ENCODE data around the gene FUS.
"Not testable (repeated sequence)": the region's sequence is repeated elsewhere in the genome, so short reads cannot be mapped to it uniquely, and the experiment has no call there.

The FUS gene

GRCh38 chr16:31186930-31187807 lies 7.2 kb downstream of the FUS start:
- DNase-seq (ENCODE audit: low read depth) = no peak

GRCh38 chr16:31187808-31188189 lies 7.9 kb downstream of the FUS start:
- DNase-seq (ENCODE audit: low read depth) = no peak

- DNase-seq (ENCODE audit: low read depth) = no peak
These were observed 8.8 kb downstream of the FUS start for GRCh38 chr16:31188450-31189411.

DNA sequence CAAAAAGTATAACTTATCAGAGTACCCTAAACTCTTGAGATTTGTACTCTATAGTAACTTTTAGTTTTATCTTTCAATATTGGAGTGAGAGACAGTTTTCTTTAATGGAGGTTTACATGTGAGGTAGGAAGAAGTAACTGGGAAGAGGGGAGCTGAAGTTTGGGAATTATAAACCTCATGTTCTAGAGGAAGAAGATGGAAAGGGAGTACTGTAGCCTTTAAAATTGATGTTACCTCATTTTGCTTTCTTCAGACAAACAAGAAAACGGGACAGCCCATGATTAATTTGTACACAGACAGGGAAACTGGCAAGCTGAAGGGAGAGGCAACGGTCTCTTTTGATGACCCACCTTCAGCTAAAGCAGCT lies 9.5 kb downstream of the FUS start:
- no peak for DNase-seq (ENCODE audit: low read depth)

DNA sequence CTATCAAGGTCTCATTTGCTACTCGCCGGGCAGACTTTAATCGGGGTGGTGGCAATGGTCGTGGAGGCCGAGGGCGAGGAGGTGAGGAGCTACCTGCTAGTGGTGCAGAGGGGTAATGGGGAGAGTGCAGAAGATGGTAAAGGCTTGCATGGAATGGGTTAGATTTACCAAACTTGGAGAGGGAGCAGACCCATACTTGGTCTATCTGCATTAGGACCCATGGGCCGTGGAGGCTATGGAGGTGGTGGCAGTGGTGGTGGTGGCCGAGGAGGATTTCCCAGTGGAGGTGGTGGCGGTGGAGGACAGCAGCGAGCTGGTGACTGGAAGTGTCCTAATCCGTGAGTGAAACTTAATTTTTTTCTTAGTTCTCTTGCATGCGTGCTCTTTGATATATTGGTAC lies 10.1 kb downstream of the FUS start:
- no peak for DNase-seq (ENCODE audit: low read depth)

DNA sequence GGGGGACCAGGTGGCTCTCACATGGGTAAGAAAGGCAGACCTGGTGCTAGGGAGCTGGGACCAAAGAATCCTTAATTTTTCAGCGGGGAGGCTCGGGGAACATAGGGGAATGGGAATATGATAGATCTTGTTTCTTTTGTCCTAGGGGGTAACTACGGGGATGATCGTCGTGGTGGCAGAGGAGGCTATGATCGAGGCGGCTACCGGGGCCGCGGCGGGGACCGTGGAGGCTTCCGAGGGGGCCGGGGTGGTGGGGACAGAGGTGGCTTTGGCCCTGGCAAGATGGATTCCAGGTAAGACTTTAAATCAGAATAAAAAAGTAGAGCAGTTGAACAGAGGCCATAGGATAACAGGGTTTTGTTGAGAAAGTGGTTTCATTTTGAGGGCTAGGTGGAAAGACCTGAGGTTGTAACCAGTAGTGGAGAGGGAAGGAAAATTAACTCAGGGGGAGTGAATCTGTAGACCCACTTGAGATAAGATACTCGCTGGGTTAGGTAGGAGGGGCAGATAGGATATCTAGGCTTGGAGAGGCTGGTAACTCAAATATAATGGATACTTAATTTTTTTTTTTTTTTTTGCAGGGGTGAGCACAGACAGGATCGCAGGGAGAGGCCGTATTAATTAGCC lies 11.0 kb downstream of the FUS start:
- no peak for DNase-seq (ENCODE audit: low read depth)

- DNase-seq (ENCODE audit: low read depth) = no peak
These were observed 11.9 kb downstream of the FUS start for GRCh38 chr16:31191697-31192428.

DNA sequence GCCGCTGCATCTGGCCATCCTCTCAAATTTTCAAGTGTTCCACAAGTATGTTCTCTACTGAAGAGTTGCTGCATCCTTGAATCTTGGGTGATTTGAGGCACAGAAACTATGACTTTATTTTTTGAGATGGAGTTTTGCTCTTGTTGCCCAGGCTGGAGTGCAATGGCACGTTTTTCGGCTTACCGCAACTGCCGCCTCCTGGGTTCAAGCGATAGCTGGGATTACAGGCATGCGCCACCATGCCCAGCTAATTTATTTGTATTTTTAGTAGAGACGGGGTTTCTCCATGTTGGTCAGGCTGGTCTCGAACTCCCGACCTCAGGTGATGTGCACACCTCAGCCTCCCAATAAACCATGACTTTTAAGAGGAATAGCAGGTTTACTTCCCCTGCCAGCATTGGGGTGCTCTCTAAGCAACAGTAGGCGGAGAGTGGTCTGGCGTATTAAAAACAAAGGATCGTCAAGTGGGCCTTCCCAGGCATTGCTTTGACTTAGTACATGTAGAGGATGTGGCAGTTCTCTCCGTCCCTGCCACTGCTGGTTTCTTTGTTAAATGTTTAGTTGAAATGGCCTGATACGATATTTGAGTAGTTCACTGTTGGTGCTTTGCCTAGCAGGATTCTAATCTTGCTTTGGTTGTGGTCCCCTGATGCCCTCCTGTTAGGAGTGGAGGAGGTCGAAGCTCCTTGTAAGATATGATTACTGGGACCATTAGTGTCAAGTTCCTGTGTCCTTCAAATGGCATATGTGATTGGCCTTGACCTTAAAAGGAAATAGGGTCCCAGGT lies 13.1 kb downstream of the FUS start:
- no peak for DNase-seq (ENCODE audit: low read depth)

DNA sequence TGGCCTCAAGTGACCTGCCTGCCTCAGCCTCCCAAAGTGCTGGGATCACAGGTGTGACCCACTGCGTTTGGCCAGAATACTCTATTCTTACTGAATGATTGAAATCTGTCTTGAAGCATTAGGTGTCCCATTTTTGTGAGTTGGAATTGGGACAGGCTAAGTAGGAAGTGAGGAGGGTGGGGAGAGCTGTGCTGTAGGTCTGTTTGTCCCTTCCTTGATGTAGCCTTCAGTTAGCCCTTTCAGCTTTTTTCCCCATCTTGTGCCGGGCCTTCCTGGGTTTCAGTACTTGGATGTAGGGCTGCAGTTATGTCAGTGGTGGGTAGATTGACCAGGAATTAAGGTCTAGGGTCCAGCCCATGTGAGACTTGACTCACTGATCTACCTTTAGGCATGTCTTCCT lies 13.9 kb downstream of the FUS start:
- DNase-seq (ENCODE audit: low read depth) = no peak

GRCh38 chr16:31194898-31195297 lies 15.0 kb downstream of the FUS start:
- no peak for DNase-seq (ENCODE audit: low read depth)

DNA sequence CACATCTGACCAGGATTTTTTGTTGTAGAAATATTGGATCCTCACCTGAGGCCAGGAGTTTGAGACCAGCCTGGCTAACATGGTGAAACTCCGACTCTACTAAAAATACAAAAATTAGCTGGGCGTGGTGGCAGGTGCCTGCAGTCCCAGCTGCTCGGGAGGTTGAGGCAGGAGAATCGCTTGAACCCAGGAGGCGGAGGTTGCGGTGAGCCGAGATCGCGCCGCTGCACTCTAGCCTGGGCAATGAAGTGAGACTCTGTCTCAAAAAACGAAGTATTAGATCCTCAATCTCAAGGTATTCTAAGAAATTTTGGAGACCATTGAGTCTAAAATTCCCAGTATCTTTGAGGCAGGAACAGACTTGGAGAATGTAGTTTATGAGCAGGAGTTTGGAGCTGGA lies 15.9 kb downstream of the FUS start:
- not testable (repeated sequence) for DNase-seq (ENCODE audit: low read depth)

DNA sequence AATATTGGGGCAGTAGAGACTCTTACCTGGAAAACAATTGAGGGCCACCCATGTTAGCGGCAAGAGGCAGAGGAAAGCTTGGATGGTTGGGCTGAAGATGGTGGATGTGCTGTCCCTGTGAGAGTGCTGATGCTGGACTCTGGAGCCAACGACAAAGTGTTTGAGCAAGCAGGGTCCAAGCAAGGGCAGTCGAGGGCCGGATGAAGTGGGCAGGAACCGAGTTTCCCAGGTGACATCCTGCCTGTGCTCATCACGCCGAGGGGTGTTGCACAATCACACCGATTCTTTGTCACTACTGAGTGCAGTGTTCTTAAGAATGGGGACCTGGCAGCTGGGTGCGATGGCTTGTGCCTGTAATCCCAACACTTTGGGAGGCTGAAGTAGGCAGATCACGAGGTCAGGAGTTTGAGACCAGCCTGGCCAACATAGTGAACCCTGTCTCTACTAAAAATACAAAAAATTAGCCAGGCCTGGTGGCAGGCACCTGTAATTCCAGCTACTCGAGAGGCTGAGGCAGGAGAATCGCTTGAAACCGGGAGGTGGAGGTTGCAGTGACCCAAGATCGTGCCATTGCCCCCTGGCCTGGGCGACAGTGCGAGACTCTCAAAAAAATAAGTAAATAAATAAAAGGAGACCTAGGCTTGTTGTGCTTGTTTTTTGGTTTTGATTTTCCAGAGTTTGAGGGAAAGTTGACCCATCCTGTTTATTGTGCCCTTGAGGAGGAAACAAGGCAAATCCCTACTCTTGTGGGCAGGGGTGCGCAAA lies 16.6 kb downstream of the FUS start:
- no peak for DNase-seq (ENCODE audit: low read depth)

DNA sequence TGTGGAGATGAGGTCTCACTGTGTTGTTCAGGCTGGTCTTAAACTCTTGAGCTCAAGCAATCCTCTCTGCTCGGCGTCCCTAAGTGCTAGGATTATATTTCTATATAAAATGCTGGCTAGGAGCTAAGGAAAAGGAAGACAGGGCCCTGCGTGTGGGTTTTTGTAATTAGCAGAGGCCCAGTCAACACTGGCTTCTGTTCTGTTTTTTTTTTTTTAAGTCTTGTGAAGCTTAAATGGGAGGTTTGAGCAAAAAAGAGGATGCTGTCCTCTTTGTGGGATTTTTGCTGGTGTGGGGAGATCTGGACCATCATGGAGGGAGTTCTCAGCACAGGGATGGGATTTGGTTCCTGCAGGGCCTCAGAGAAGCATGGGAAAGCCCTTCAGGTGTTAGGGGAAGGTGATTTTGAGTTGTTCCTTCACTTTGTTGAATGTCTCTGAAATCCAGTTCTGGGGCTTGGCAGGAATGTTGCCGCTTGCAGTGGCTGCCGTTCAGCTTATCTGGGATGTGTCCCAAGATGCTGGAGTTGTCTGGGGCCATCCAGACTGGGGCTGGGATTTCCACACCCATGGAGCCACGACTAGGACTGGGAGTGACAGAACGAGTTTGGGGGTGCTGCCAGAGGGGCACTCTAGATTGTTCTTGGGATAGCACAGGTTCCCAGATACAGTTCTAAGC lies 18.4 kb downstream of the FUS start:
- no peak for DNase-seq (ENCODE audit: low read depth)

DNA sequence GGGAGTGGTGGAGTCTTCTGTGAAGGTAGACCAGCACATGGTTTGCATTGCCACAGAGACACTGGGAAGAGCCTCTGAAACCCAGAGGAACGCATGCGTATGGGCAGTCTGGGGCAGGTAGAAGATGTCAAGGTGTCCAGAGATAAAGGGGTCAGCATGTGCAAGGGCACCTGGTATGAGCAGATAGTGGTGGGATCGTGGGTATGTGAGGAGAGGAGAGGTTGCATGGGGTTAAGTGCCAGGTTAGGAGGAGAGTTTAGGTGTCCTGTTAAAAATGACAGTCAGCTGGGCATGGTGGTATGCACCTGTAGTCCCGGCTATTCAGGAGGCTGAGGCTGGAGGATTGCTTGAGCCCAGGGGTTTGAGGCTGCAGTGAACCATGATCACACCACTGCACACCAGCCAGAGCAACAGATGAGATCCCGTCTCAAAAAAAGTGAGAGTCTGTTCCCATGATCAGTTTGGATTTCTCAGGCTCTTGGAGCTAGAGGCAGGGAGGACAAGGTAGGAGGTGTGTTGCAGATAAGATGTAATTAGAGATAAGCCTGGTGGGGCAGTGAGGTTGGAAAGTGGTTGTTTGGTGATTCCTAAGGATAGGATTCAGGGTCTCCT lies 19.6 kb downstream of the FUS start:
- no peak for DNase-seq (ENCODE audit: low read depth)

GRCh38 chr16:31200111-31200510 lies 20.2 kb downstream of the FUS start:
- not testable (repeated sequence) for DNase-seq (ENCODE audit: low read depth)

- no peak for DNase-seq (ENCODE audit: low read depth)
These were observed 21.1 kb downstream of the FUS start for GRCh38 chr16:31200821-31201568.

GRCh38 chr16:31201582-31202413 lies 21.9 kb downstream of the FUS start:
- DNase-seq (ENCODE audit: low read depth) = no peak
